Lung (tissue), 12 donors: ENCODE results near the gene RPP30. TPM values are rescaled to one million over a fixed set of nuclear protein-coding genes. Genes with fewer than 3 reads are reported as not detected.

Source experiments
- ATAC-seq: fragments of 200-7000 bp; cut with Tn5 transposase; one replicate; pipeline ENCODE4 v1.9.1; 2020; ENCODE audit warnings: moderate number of reproducible peaks; ENCODE audit not compliant: insufficient read depth, low FRiP score
- DNase-seq, 3 donors: peaks; one replicate each; pipeline ENCODE4 v3.0.0-alpha.2; 2013 to 2017
- H3K27ac ChIP-seq, 2 donors: one replicate each; pipeline ENCODE4 v1.5.1; 2013; ENCODE audit warnings: mild to moderate bottlenecking in 2 of 2, moderate library complexity in 2 of 2, control low read depth in 1 of 2, inconsistent platforms in 1 of 2, low read depth in 1 of 2, low read length in 1 of 2
- H3K27me3 ChIP-seq, 3 donors: one replicate each; pipeline ENCODE4 v1.5.1; 2013; ENCODE audit warnings: low read length in 2 of 3; ENCODE audit not compliant: control insufficient read depth in 3 of 3, insufficient read depth in 3 of 3
- H3K36me3 ChIP-seq, 4 donors: one replicate each; pipeline ENCODE4 v1.5.1; 2013; ENCODE audit warnings: low read length in 4 of 4, mild to moderate bottlenecking in 1 of 4, moderate library complexity in 1 of 4; ENCODE audit not compliant: control insufficient read depth in 4 of 4, insufficient read depth in 4 of 4
- H3K4me1 ChIP-seq, 5 donors: one replicate each; pipeline ENCODE4 v1.5.1; 2013; ENCODE audit warnings: low read length in 5 of 5, mild to moderate bottlenecking in 2 of 5, moderate library complexity in 1 of 5; ENCODE audit not compliant: control insufficient read depth in 5 of 5, insufficient read depth in 5 of 5
- H3K4me3 ChIP-seq: one replicate; pipeline ENCODE4 v1.5.1; 2013; ENCODE audit warnings: mild to moderate bottlenecking, control low read depth, moderate library complexity
- H3K9ac ChIP-seq, 2 donors: one replicate each; pipeline ENCODE4 v1.5.1; 2013; ENCODE audit warnings: low read length in 2 of 2, control low read depth in 1 of 2; ENCODE audit not compliant: insufficient read depth in 1 of 2
- H3K9me3 ChIP-seq, 4 donors: one replicate each; pipeline ENCODE4 v1.5.1; 2013; ENCODE audit warnings: low read length in 3 of 4, mild to moderate bottlenecking in 1 of 4, moderate library complexity in 1 of 4; ENCODE audit not compliant: control insufficient read depth in 4 of 4, insufficient read depth in 3 of 4
- WGBS, 2 donors: extraction: QIAGEN DNeasy Blood & Tissue Kit; methylation state at CpG; one replicate each; pipeline ENCODE4 v1.1.7; 2013; 5-methylcytosine and 5-hydroxymethylcytosine counted together
- polyA plus RNA-seq, 2 donors: library from polyadenylated mRNA; stranded (reverse); fragments of 200-250 nt; gene quantifications; one replicate each; pipeline ENCODE4 v1.2.1, GENCODE V29; 2013
- total RNA-seq, 2 donors: library from RNA; depleted of rRNA in 1 of 2; stranded (reverse); fragments of >200 nt in 1 of 2; gene quantifications; one replicate each; pipeline ENCODE4 v1.2.1, GENCODE V29; 2014 to 2021
- TF ChIP-seq, protein P1 (sequence below): IDR thresholded peaks from 2 replicates; pipeline ENCODE4 v1.5.1; 2012; ENCODE audit warnings: mild to moderate bottlenecking; ENCODE audit errors: control extremely low read depth, extremely low read depth
- donor health status: control.
- donor health status: control.
- donor health status: Bipolar disorder and iron deficiency.
- donor health status: healthy.
- donor health status: DM: yes; HTN: yes; CAD: no.

RPP30 gene
- total and polyA plus RNA-seq, 4 donors: 20.7 to 43.5 (median 31.9) TPM

DNA sequence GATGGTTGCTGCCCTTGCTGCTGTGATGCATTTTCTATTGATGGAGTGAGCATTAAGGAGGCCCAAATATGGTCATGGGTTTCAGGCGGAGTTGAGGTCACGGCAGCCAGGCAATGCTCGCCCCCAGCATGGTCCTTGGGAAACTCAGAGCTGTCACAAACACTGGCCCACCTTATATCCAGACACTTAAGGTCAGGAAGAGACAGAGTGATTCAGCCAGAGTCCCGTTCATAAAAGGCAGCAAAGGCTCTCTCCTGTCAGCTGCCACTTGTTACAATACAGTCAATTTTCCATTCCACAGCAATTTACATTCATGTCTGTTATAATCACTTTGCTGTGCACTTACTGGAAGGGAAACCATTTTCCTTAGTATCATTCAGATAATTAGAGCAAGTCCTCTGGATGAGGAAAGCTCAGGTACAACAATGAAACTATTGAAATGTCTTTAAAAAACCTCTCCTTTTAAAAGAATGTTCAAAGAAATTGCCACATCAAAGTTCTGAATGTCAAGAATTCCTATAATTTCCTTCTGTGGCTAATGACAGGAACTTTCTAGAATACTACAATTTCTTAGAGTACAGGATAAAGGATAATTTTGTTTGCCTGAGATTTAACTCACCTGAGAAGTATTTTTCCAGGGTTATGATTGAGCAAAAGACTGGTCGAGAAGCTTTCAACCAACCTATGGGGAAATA is 64.0 kb downstream of the RPP30 start:
- Histone ChIP-seq H3K36me3 (no peaks in the 10 kb centered on the region), H3K9ac (no peak overlapping the region), H3K4me1 (peaks cover 0 to 21% (median 9%) of the 10 kb centered on the region in 5 donors), H3K27me3 (no peaks in the 10 kb centered on the region), H3K27ac (peak overlapping the region in 1 of 2 donors; percentile 94), H3K4me3 (no peak overlapping the region), H3K9me3 (no peaks in the 10 kb centered on the region)
- ATAC-seq: no peak
- TF ChIP-seq, protein P1, sequence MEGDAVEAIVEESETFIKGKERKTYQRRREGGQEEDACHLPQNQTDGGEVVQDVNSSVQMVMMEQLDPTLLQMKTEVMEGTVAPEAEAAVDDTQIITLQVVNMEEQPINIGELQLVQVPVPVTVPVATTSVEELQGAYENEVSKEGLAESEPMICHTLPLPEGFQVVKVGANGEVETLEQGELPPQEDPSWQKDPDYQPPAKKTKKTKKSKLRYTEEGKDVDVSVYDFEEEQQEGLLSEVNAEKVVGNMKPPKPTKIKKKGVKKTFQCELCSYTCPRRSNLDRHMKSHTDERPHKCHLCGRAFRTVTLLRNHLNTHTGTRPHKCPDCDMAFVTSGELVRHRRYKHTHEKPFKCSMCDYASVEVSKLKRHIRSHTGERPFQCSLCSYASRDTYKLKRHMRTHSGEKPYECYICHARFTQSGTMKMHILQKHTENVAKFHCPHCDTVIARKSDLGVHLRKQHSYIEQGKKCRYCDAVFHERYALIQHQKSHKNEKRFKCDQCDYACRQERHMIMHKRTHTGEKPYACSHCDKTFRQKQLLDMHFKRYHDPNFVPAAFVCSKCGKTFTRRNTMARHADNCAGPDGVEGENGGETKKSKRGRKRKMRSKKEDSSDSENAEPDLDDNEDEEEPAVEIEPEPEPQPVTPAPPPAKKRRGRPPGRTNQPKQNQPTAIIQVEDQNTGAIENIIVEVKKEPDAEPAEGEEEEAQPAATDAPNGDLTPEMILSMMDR: no peak
- DNase-seq: no peak
- 77% methylated on average over 5 of the region's 5 CpGs for WGBS, 2 donors

DNA sequence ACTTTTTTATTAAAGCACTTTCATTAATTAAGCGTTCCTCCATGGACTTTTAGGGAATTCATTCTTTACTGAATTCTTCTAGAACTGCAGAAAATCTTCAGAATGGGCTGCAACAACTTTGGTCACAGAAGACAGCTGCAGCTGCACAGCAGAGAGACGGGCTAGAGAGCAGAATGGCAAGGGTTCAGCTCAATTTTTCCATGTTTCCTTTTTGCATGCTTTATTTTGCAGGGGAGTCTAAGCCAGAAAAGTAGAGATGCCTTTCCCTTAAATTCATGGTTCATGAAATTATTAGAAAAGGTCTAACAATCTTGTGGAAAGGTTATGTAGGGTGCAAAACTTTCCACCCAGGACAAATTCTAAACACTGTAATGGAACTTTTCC is 64.5 kb downstream of the RPP30 start:
- DNase-seq (no peak), ATAC-seq (no peak)
- Histone ChIP-seq H3K27me3 (no peaks in the 10 kb centered on the region), H3K27ac (peak overlapping the region in 1 of 2 donors; percentile 81), H3K36me3 (no peaks in the 10 kb centered on the region), H3K9ac (no peak overlapping the region), H3K4me3 (no peak overlapping the region), H3K9me3 (no peaks in the 10 kb centered on the region), H3K4me1 (peaks cover 0 to 16% (median 4%) of the 10 kb centered on the region in 5 donors)
- TF ChIP-seq, protein P1: no peak
- WGBS, 2 donors: 65 to 80% methylated on average over 2 of the region's 2 CpGs

DNA sequence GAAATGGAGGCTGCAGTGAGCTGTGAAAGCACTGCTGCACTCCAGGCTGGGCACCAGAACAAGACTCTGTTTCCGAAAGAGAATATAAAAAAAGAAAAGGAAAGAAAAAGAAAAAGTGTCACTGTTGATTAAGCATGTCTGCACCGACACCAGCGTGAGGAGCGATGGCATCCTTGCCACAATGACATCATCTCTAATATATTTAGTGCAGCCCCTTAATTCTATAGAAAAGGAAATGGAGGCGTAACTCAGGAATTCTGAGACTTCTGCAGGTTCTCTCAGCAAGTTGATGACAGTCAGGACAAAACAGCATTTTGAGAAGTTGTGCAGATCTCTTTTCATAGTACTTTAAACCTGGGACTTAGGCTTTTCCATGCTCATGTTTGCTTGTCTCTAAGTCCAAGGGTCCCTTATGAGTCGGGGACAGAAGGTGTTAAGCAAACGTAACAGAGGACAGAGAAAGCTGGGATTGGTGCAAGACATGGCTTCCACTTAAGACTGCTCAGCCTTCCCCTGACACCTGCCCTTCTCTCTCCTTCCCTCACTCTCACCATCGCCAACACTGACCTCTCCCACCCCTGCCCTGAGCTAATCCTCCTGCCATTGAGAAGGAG is 66.0 kb downstream of the RPP30 start:
- ATAC-seq (no peak), DNase-seq (no peak)
- H3K36me3 ChIP-seq: no peaks in the 10 kb centered on the region
- no peak overlapping the region for H3K27ac ChIP-seq
- WGBS, 2 donors: 82 to 87% methylated on average over 8 of the region's 8 CpGs
- H3K27me3 ChIP-seq: no peaks in the 10 kb centered on the region
- no peaks in the 10 kb centered on the region for H3K9me3 ChIP-seq
- peaks cover 0 to 11% (median 2%) of the 10 kb centered on the region in 5 donors for H3K4me1 ChIP-seq
- TF ChIP-seq, protein P1: no peak
- H3K4me3 ChIP-seq: no peak overlapping the region
- H3K9ac ChIP-seq: no peak overlapping the region
